H1 (cell line): ENCODE measurements around the gene CCDC91. TPM values are rescaled to one million over a fixed set of nuclear protein-coding genes. Genes with fewer than 3 reads are reported as not detected.

Experiments used
- CREB1 ChIP-seq: IDR thresholded peaks from 2 replicates; pipeline ENCODE4 v1.6.1; 2012; ENCODE audit warnings: inconsistent platforms
- JUND ChIP-seq: IDR thresholded peaks from 2 replicates; pipeline ENCODE4 v1.6.1; 2011; ENCODE audit warnings: mild to moderate bottlenecking, improper control_type of control experiment, low read length
- NRF1 ChIP-seq: IDR thresholded peaks from 2 replicates; pipeline ENCODE4 v1.6.1; 2011; ENCODE audit warnings: mild to moderate bottlenecking, low read depth, low read length, improper control_type of control experiment
- SP1 ChIP-seq: IDR thresholded peaks from 2 replicates; pipeline ENCODE4 v1.6.1; 2011; ENCODE audit warnings: low read depth, low read length
- SP2 ChIP-seq: IDR thresholded peaks from 2 replicates; pipeline ENCODE4 v1.6.1; 2012; ENCODE audit warnings: mild to moderate bottlenecking, low read length, inconsistent platforms
- polyA plus RNA-seq, 7 experiments: library from polyadenylated mRNA; depleted of rRNA in 3 of 7; stranded (reverse) in 5 of 7; unstranded in 2 of 7; fragments of >200 nt in 5 of 7; fragments of 200-250 nt in 2 of 7; gene quantifications; 1 replicate in 5 of 7; 2 replicates in 1 of 7; 4 replicates in 1 of 7; pipeline versions ENCODE4 v1.2.1 to v1.2.3, GENCODE V29; 2011 to 2013; ENCODE audit warnings: missing spikeins in 2 of 7, mixed read lengths in 2 of 7
- total RNA-seq: library from RNA; stranded (reverse); fragmentation: NEBNext Ultra II Directional; extraction: Animal tissue kit (Norgen Biotek cat#: 25700); gene quantifications from 2 replicates; pipeline ENCODE4 v1.2.1, GENCODE V29; 2021

The CCDC91 gene
- total and polyA plus RNA-seq, 2 of the 8 experiments (the other 6 are each of a cell fraction or from before 2014, with no cell fraction given) = 8.6 to 23.1 TPM

DNA sequence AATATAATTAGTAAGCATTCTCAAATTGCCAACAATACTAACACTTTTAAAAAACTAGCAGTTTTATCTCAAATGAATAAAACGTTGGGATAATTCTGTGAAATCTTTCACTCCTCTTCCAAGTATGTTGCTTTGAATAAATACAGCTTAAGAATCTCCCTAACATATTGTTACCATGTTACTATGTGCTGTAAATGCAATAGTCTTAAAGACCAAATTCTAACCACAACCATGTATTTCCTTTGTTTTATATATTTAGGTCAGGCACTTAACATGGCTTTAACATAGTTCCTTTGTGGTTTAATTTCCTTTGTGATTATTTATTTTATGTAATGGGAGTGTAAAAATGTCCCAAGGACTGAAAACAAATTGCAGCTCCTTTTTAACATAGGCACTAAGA lies 33.9 kb upstream of the CCDC91 start (continued):
- TF ChIP-seq NRF1 (no peak), SP2 (no peak), SP1 (no peak), JUND (no peak), CREB1 (no peak)
